ENCODE measurements around the gene TTC16.

The TTC16 gene, protein sequence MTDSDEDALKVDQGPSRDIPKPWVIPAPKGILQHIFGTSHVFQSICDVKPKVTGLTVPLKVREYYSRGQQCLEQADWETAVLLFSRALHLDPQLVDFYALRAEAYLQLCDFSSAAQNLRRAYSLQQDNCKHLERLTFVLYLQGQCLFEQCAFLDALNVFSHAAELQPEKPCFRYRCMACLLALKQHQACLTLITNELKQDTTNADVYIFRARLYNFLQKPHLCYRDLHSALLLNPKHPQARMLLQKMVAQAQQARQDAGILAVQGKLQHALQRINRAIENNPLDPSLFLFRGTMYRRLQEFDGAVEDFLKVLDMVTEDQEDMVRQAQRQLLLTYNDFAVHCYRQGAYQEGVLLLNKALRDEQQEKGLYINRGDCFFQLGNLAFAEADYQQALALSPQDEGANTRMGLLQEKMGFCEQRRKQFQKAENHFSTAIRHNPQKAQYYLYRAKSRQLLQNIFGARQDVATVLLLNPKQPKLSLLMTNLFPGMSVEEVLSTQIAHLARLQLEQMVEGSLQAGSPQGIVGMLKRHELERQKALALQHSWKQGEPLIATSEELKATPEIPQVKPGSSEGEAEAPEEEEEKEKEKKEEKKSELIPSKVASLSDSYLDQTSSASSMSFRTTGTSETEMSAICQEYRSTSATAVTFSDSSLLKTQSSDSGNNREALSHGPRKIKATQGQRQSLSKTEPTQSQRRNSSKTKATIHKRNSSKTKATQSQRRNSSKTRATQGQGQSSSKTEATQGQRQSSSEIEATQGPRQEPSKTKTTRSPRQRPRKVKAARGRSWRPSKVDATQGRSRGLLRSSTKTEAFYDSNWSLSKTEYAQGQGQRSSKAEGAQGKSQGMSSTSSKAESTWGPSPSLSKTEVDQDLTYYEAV

GRCh38 chr9:127715470-127716337 lies at the start of gene TTC16, which contains the start of gene PTRH1:
Gene TTC16 (plus strand): TSS chr9:127716079. CDS start chr9:127716146, 67 bp downstream.
Gene PTRH1 (minus strand): TSS chr9:127715663. CDS start chr9:127715639, 24 bp downstream.
- DNase-seq (ENCODE audit: low read depth, low spot score): peak; percentile 99

DNA sequence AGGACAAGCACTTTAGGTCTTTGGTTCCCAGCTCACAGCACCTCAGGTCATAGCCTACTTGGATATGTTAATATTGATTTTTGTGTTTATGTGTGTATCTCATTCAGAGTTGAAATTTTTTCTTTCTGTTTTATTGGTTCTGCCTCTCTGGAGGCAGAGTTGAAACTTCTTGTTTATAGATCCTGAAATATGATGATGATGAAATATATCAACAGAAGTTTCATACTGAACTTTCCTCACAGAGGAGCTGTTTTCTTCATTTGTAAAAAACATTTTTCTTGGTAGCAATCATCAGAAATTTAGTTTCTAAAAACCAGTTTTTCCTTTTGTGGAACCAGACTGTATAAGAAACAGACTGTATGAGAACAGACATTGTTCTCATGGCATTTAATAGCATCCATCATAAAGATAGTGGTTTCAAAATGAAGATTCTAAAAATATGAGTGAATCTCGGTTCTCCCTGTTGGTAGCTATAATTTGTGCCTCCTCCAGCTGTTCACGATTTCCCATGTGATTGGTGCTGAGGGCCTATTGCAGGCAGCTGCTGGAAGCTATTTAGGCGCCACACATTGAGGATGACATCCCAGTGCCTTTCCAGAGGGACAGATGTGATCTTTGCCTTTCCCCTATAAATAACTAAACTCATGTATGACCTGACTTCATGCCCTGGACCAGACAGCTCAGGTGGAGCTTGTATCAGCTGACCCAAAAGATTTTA lies 48.6 kb upstream of the TTC16 start:
- DNase-seq (ENCODE audit: low read depth, low spot score): no peak

GRCh38 chr9:127667906-127668305 lies 48.0 kb upstream of the TTC16 start:
- no peak for DNase-seq (ENCODE audit: low read depth, low spot score)

DNA sequence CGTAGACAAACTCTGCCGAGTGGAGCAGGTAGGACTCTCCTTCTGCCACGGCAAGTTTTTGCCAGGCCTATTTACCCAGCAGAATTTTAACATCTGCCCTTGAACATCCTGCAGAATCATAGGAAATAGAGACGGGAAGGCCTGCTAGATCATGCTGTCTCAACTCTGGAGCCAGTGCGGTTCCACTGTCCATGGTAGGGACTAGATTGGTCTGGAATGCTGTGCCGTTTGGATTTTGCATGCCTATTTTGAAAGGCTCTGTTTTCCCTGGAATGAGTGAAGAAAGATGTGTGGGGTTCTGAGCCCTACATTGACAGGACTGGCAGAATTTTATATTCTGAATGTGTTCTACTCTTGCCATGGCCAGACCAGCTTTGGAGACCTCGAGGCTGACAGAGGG lies 42.6 kb upstream of the TTC16 start:
- no peak for DNase-seq (ENCODE audit: low read depth, low spot score)

- DNase-seq (ENCODE audit: low read depth, low spot score): no peak
These were observed 39.2 kb upstream of the TTC16 start for GRCh38 chr9:127676638-127677037.

- no peak for DNase-seq (ENCODE audit: low read depth, low spot score)
These were observed 36.4 kb upstream of the TTC16 start for GRCh38 chr9:127679506-127679905.

- no peak for DNase-seq (ENCODE audit: low read depth, low spot score)
These were observed 35.7 kb upstream of the TTC16 start for GRCh38 chr9:127680226-127680625.

GRCh38 chr9:127680846-127681245 lies 35.0 kb upstream of the TTC16 start:
- DNase-seq (ENCODE audit: low read depth, low spot score): no peak

- no peak for DNase-seq (ENCODE audit: low read depth, low spot score)
These were observed 33.3 kb upstream of the TTC16 start for GRCh38 chr9:127682351-127683136.

DNA sequence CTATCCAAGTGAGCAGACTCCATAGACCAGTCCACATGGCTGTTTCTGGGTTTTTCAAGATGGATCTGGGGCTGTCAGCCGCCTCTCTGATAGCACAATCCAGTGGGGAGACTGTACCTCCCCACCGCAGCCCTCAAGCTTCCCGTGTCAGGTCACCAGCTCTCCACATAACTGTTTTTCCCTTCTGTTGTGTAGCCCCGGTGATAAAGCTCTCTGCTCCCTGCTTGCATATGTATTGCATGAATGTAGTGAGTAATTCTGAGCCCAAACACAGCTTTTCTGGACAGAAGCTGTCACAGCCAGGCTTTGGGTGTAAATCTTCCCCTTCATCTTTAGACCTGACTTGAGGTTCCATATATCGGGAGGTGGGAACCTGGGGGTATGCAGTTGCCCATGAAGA lies 32.2 kb upstream of the TTC16 start:
- DNase-seq (ENCODE audit: low read depth, low spot score): peak; percentile 45

- peak; percentile 67 for DNase-seq (ENCODE audit: low read depth, low spot score)
These were observed 31.3 kb upstream of the TTC16 start for GRCh38 chr9:127684576-127684975.

DNA sequence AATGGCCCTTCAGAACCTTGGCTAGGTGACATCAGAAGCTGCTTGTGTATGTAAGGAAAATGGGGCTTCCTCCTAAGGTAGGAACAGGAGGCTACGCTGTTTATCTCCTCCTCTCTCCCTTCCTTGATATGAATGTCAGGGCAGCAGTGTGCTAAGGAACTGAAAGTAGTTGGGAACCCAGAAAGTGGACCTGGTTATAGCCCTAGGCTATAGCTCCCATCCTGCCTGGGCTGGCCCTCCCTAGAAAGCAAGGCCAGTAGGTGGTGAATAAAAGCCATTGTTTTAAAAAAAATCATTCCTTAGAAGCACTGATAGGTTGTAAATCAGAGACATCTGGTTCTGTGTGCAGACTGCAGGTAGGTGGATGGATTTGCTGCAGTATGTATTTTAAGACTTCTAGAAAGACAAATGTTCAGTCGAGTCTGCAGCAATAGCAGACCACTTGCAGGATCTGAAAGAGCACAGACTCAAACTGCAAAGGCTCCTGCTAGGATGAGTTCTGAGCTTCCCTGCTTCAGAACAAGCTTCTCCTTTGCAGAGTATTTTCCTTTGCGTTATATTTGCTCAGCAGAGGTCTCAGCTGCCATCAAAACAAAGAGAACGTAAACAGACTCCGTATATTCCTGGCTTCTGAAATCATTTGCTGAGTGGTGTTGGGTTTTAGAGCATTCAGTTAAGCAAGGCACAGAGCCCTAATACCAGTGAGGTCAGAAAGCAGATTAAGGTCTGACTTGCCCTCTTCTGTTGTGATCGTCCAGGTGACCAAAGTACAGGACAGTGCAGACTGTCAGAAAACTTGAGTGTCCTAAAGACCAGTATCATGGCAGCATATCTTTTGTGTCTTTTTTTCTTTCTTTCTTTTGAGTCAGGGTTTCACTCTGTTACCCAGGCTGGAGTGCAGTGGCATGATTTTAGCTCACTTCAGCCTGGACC lies 29.2 kb upstream of the TTC16 start:
- no peak for DNase-seq (ENCODE audit: low read depth, low spot score)

GRCh38 chr9:127689329-127690000 lies 26.4 kb upstream of the TTC16 start:
- DNase-seq (ENCODE audit: low read depth, low spot score): no peak

- no peak for DNase-seq (ENCODE audit: low read depth, low spot score)
These were observed 25.1 kb upstream of the TTC16 start for GRCh38 chr9:127690735-127691134.

DNA sequence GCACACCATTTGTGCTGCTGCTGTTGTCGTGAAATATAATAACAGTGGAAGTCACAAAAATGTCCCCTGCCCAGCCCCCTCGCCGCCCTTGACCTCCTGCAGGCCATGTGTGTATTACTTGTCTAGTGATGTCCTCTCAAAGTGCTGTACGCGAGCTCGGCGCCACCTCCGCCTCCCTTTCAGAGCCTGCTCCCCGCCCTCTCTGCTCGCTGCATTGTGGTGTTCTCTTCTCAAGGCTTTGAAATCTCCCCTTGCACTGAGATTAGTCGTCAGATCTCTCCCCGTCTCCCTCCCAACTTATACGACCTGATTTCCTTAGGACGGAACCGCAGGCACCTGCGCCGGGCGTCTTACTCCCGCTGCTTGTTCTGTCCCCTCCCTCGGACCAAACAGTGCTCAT lies 23.8 kb upstream of the TTC16 start:
- no peak for DNase-seq (ENCODE audit: low read depth, low spot score)

DNA sequence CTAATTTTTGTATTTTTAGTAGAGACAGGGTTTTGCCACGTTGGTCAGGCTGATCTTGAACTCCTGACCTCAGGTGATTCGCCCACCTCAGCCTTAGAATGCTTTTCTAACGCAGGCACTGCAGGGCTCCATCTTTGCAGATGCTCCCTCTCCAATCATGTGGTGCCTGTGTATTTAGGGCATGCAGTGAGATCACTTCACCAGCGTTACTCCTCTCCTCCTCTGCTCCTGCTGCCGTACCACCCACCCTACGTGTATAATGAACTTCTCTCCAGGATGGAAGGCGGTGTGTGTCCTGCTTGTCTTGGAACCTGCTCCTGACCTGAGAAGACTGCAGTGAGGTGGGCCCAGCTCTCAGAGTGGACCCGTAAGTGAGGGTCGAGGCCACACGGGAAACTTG lies 22.7 kb upstream of the TTC16 start:
- no peak for DNase-seq (ENCODE audit: low read depth, low spot score)

- no peak for DNase-seq (ENCODE audit: low read depth, low spot score)
These were observed 22.2 kb upstream of the TTC16 start for GRCh38 chr9:127693697-127694096.

- DNase-seq (ENCODE audit: low read depth, low spot score): no peak
These were observed 20.8 kb upstream of the TTC16 start for GRCh38 chr9:127694890-127695720.
